Small intestine (tissue), 7 donors: Measurements from ENCODE around the gene CIROP. TPM values are rescaled to one million over a fixed set of nuclear protein-coding genes. Genes with fewer than 3 reads are reported as not detected.

Source experiments
- DNase-seq, 2 donors: peaks; one replicate each; pipeline versions ENCODE4 v3.0.0 to v3.0.0-alpha.2; 2013
- FAIRE-seq: peaks from 2 replicates; lab custom pipeline; 2012; peaks lifted over from hg19 to GRCh38; lab: Jason Lieb, UNC
- H3K27ac ChIP-seq, 3 donors: one replicate each; pipeline ENCODE4 v1.5.1; 2013; ENCODE audit warnings: low read length in 2 of 3, mild to moderate bottlenecking in 2 of 3, control low read depth in 1 of 3, inconsistent platforms in 1 of 3, low read depth in 1 of 3, moderate library complexity in 1 of 3
- H3K27me3 ChIP-seq, 3 donors: one replicate each; pipeline ENCODE4 v1.6.1; 2013; ENCODE audit warnings: low read length in 3 of 3, inconsistent platforms in 1 of 3; ENCODE audit not compliant: control insufficient read depth in 3 of 3, insufficient read depth in 3 of 3
- H3K36me3 ChIP-seq, 3 donors: one replicate each; pipeline ENCODE4 v1.6.1; 2013; ENCODE audit warnings: low read length in 3 of 3, inconsistent platforms in 1 of 3, low read depth in 1 of 3, mild to moderate bottlenecking in 1 of 3, moderate library complexity in 1 of 3; ENCODE audit not compliant: control insufficient read depth in 3 of 3, insufficient read depth in 2 of 3
- H3K4me1 ChIP-seq, 3 donors: one replicate each; pipeline ENCODE4 v1.6.1; 2013; ENCODE audit warnings: low read length in 2 of 3, inconsistent platforms in 1 of 3, low read depth in 1 of 3, mild to moderate bottlenecking in 1 of 3, moderate library complexity in 1 of 3; ENCODE audit not compliant: control insufficient read depth in 3 of 3, insufficient read depth in 2 of 3
- H3K4me3 ChIP-seq, 3 donors: one replicate each; pipeline ENCODE4 v1.5.1; 2013; ENCODE audit warnings: low read length in 3 of 3, control low read depth in 1 of 3, inconsistent platforms in 1 of 3, low read depth in 1 of 3, mild to moderate bottlenecking in 1 of 3, moderate library complexity in 1 of 3
- H3K9me3 ChIP-seq, 2 donors: one replicate each; pipeline ENCODE4 v1.6.1; 2013; ENCODE audit warnings: low read depth in 1 of 2, low read length in 1 of 2; ENCODE audit not compliant: control insufficient read depth in 2 of 2, insufficient read depth in 1 of 2
- WGBS, 3 donors: extraction: QIAGEN DNeasy Blood & Tissue Kit; methylation state at CpG; one replicate each; pipeline ENCODE4 v1.1.7; 2013; 5-methylcytosine and 5-hydroxymethylcytosine counted together
- polyA plus RNA-seq, 4 donors: library from polyadenylated mRNA; stranded (reverse) in 3 of 4; unstranded in 1 of 4; fragments of 200-250 nt in 3 of 4; fragments of 120-200 nt in 1 of 4; gene quantifications; one replicate each; pipeline versions ENCODE4 v1.2.1 to v1.2.3, GENCODE V29; 2013
- donor health status: healthy with polysubstance abuse.
- donor health status: control.
- donor health status: control.
- donor health status: Bipolar disorder and iron deficiency.
- donor health status: healthy.

The CIROP gene
- polyA plus RNA-seq, 4 donors, result 0.04 TPM; not detected in 3

DNA sequence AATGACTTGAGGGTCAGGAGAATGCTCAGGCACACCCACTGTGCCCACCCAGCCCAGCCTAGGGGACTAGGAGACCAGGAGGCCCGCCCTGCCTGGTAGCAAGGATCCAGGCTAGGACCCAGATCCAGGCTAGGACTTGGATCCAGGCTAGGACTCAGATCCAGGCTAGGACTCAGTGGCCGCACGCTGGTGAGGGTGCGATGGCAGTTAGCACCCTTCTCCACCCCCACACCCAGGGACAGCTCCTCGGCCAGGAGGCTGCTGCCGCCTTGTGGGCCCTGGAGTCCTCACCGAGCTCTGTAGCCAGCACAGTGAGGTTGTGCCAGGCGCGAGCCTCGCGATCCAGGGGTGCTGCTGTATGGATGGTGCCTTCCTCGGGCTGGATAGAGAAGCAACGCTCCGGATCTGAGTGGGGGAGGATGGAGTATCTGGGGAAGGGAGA lies 52.6 kb downstream of the CIROP start:
- FAIRE-seq, result no peak
- WGBS, 3 donors, result 70 to 80% (median 71%) methylated on average over 13 to 14 of the region's 14 CpGs

DNA sequence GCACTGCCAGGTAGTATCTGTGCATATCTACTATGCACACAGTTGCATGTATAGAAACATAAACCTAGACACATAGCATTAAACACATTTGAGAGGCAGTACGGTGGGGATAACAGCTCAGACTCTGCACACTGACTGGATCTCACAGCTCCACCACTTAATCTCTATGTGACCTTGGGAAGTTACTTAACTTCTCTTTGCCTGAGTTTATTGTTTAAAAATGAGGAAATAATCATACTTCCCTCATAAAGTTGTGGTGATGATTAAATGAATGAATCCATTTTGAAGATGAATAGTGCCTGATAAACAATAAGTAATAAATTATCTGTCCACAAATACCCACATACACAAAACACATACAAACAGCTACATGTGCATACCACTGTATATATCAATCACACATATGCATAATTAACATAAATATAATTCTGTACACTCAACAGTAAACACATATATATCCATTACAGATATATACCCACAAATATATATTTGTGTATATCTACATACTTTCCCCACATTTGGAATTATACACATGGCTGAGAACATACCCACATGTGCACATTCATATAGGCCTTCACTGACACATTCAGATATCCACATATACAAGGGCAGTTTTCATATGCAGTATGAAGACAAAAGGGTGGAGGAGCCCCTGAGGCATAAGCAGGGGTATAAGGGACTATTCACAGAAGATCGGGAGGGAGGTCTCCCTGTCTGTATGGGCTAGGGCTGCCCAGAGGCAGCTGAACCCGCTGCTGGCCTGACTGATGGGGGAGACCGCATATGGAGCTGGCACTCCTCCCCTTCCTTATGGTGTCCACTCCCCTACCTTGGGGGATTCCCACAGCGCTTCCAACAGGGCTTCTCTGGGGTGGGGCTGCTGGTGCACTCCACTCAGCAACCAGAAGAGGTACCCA lies 53.4 kb downstream of the CIROP start:
- Histone ChIP-seq H3K4me3 (no peak overlapping the region), H3K36me3 (peaks cover 0 to 17% (median 0%) of the 10 kb centered on the region in 3 donors), H3K9me3 (no peaks in the 10 kb centered on the region), H3K4me1 (peaks cover 0 to 2% (median 0%) of the 10 kb centered on the region in 3 donors), H3K27me3 (no peaks in the 10 kb centered on the region), H3K27ac (no peak overlapping the region)
- DNase-seq, result no peak
- no peak for FAIRE-seq
- 79 to 82% (median 82%) methylated on average over 5 of the region's 5 CpGs for WGBS, 3 donors

More for the DNA sequence above, 52.6 kb downstream of the CIROP start:
- no peaks in the 10 kb centered on the region for H3K9me3 ChIP-seq
- DNase-seq, result no peak
- H3K36me3 ChIP-seq, result peaks cover 0 to 17% (median 0%) of the 10 kb centered on the region in 3 donors
- no peak overlapping the region for H3K4me3 ChIP-seq
- peaks cover 0 to 10% (median 2%) of the 10 kb centered on the region in 3 donors for H3K4me1 ChIP-seq
- no peaks in the 10 kb centered on the region for H3K27me3 ChIP-seq
- no peak overlapping the region for H3K27ac ChIP-seq

Other genes with a start within 250 kb of the CIROP start
- gene LRP10, start 233.2 kb downstream of the CIROP start, polyA plus RNA-seq, result 100 to 1,000 TPM in 1 of 4 donors, 10 to 100 TPM in 3; 19.7 to 107 (median 57.8) TPM
- 1 to 10 TPM in 1 of 4 donors, under 1 TPM in 3; 0.45 to 1.1 (median 0.85) TPM for gene REM2, start 221.8 kb downstream of the CIROP start, polyA plus RNA-seq
- gene RBM23, start 185.8 kb downstream of the CIROP start, polyA plus RNA-seq, result 10 to 100 TPM; 35.8 to 77.8 (median 39.1) TPM
- 10 to 100 TPM; 13.4 to 58.7 (median 36.4) TPM for gene PRMT5, start 175.6 kb downstream of the CIROP start, polyA plus RNA-seq
- gene HAUS4, start 147.9 kb downstream of the CIROP start, polyA plus RNA-seq, result 10 to 100 TPM; 34.0 to 59.6 (median 51.4) TPM
- gene AJUBA, start 122.4 kb downstream of the CIROP start, polyA plus RNA-seq, result 10 to 100 TPM in 2 of 4 donors, 1 to 10 TPM in 1, under 1 TPM in 1; 0.45 to 18.9 (median 8.5) TPM
- 10 to 100 TPM in 1 of 4 donors, 1 to 10 TPM in 3; 4.9 to 17.0 (median 7.9) TPM for gene C14orf93, start 94.8 kb downstream of the CIROP start, polyA plus RNA-seq
- 100 to 1,000 TPM in 1 of 4 donors, 10 to 100 TPM in 3; 84.0 to 166 (median 92.8) TPM for gene PSMB5, start 70.1 kb downstream of the CIROP start, polyA plus RNA-seq
- gene PSMB11, start 62.8 kb downstream of the CIROP start, polyA plus RNA-seq, result not detected
- 1 to 10 TPM in 2 of 4 donors, under 1 TPM in 2; 0.22 to 4.3 (median 2.5) TPM for gene CDH24, start 47.5 kb downstream of the CIROP start, polyA plus RNA-seq
- gene ACIN1, start 9.9 kb downstream of the CIROP start, polyA plus RNA-seq, result 100 to 1,000 TPM in 1 of 4 donors, 10 to 100 TPM in 3; 53.8 to 228 (median 84.7) TPM
- gene C14orf119, start 9.5 kb downstream of the CIROP start, polyA plus RNA-seq, result 10 to 100 TPM; 43.8 to 67.0 (median 64.8) TPM
- gene CEBPE, start 14.3 kb upstream of the CIROP start, polyA plus RNA-seq, result under 1 TPM in 2 of 4 donors, not detected in 2; 0.13 to 0.81 TPM
- gene SLC7A8, start 78.7 kb upstream of the CIROP start, polyA plus RNA-seq, result 10 to 100 TPM; 11.3 to 69.2 (median 39.9) TPM
- gene RNF212B, start 132.9 kb upstream of the CIROP start, polyA plus RNA-seq, result under 1 TPM in 3 of 4 donors, not detected in 1; 0.07 to 0.45 (median 0.27) TPM
- 10 to 100 TPM in 1 of 4 donors, 1 to 10 TPM in 3; 3.2 to 17.5 (median 7.6) TPM for gene HOMEZ, start 181.1 kb upstream of the CIROP start, polyA plus RNA-seq
- 10 to 100 TPM in 2 of 4 donors, 1 to 10 TPM in 2; 6.7 to 27.0 (median 14.5) TPM for gene PPP1R3E, start 197.9 kb upstream of the CIROP start, polyA plus RNA-seq
- 10 to 100 TPM; 30.8 to 50.0 (median 37.7) TPM for gene BCL2L2, start 201.8 kb upstream of the CIROP start, polyA plus RNA-seq
- gene PABPN1, start 216.5 kb upstream of the CIROP start, polyA plus RNA-seq, result 100 to 1,000 TPM; 119 to 170 (median 147) TPM
- 10 to 100 TPM in 2 of 4 donors, 1 to 10 TPM in 1, under 1 TPM in 1; 0.67 to 36.3 (median 7.4) TPM for gene SLC22A17, start 247.9 kb upstream of the CIROP start, polyA plus RNA-seq